UCSD-AML1 (cell line): Measurements from ENCODE around the gene RAB3IL1.

ENCODE experiments used
- DNase-seq: peaks from one replicate; lab custom pipeline; 2025; ENCODE audit not compliant: unreplicated experiment; lab: John Stamatoyannopoulos, UW

RAB3IL1 gene

GRCh38 chr11:61905801-61906521 is 11.4 kb downstream of the RAB3IL1 start:
- no peak for DNase-seq

- DNase-seq, result no peak
Measured at GRCh38 chr11:61905067-61905696, 12.2 kb downstream of the RAB3IL1 start.

GRCh38 chr11:61904539-61905048 is 12.8 kb downstream of the RAB3IL1 start:
- no peak for DNase-seq

GRCh38 chr11:61903845-61904244 is 13.5 kb downstream of the RAB3IL1 start:
- no peak for DNase-seq

- DNase-seq, result no peak
Measured at GRCh38 chr11:61902313-61902712, 15.1 kb downstream of the RAB3IL1 start.

GRCh38 chr11:61901397-61901796 is 16.0 kb downstream of the RAB3IL1 start:
- no peak for DNase-seq

- no peak for DNase-seq
Measured at GRCh38 chr11:61900251-61900650, 17.1 kb downstream of the RAB3IL1 start.

GRCh38 chr11:61899146-61899841 is 18.1 kb downstream of the RAB3IL1 start:
- DNase-seq, result peak; percentile 91

GRCh38 chr11:61898247-61898582 is 19.2 kb downstream of the RAB3IL1 start:
- no peak for DNase-seq

GRCh38 chr11:61897387-61898246 is 19.7 kb downstream of the RAB3IL1 start:
- DNase-seq, result peak; percentile 78

GRCh38 chr11:61896665-61897386 is 20.5 kb downstream of the RAB3IL1 start:
- DNase-seq, result no peak

GRCh38 chr11:61895718-61896059 is 21.7 kb downstream of the RAB3IL1 start:
- DNase-seq, result no peak

GRCh38 chr11:61895046-61895717 is 22.2 kb downstream of the RAB3IL1 start:
- DNase-seq, result no peak

- no peak for DNase-seq
Measured at GRCh38 chr11:61893981-61894380, 23.4 kb downstream of the RAB3IL1 start.

- DNase-seq, result no peak
Measured at GRCh38 chr11:61892085-61892370, 25.3 kb downstream of the RAB3IL1 start.

GRCh38 chr11:61891331-61892084 is 25.9 kb downstream of the RAB3IL1 start, which contains the start of gene FADS3:
TSS of gene FADS3 (minus strand) at chr11:61891545. CDS start at chr11:61891381, 164 bp downstream.
- DNase-seq, result peak; percentile 78

GRCh38 chr11:61890529-61891330 is 26.6 kb downstream of the RAB3IL1 start:
- peak; percentile 44 for DNase-seq

GRCh38 chr11:61889831-61890230 is 27.5 kb downstream of the RAB3IL1 start:
- DNase-seq, result no peak

GRCh38 chr11:61888590-61888989 is 28.8 kb downstream of the RAB3IL1 start:
- DNase-seq, result no peak
